ENCODE data around the gene MYO1D. TPM values are rescaled to one million over a fixed set of nuclear protein-coding genes. Genes with fewer than 3 reads are reported as not detected.

MYO1D gene
- polyA plus RNA-seq, 4 donors = 10.3 to 30.6 (median 27.6) TPM

GRCh38 chr17:32497431-32498205 is 379.3 kb downstream of the MYO1D start:
- DNase-seq (ENCODE audit: low read depth in 4 of 4, low spot score in 3 of 4) = no peak

GRCh38 chr17:32496395-32497073 is 380.4 kb downstream of the MYO1D start:
- DNase-seq (ENCODE audit: low read depth in 4 of 4, low spot score in 3 of 4) = no peak

GRCh38 chr17:32495359-32496231 is 381.3 kb downstream of the MYO1D start:
- DNase-seq (ENCODE audit: low read depth in 4 of 4, low spot score in 3 of 4) = no peak

GRCh38 chr17:32494621-32495358 is 382.1 kb downstream of the MYO1D start:
- DNase-seq (ENCODE audit: low read depth in 4 of 4, low spot score in 3 of 4) = no peak

- no peak for DNase-seq (ENCODE audit: low read depth in 4 of 4, low spot score in 3 of 4)
Measured at GRCh38 chr17:32493976-32494513, 382.9 kb downstream of the MYO1D start.

- DNase-seq (ENCODE audit: low read depth in 4 of 4, low spot score in 3 of 4) = no peak
Measured at GRCh38 chr17:32493571-32493970, 383.4 kb downstream of the MYO1D start.

- DNase-seq (ENCODE audit: low read depth in 4 of 4, low spot score in 3 of 4) = no peak
Measured at GRCh38 chr17:32492648-32493289, 384.2 kb downstream of the MYO1D start.

- DNase-seq (ENCODE audit: low read depth in 4 of 4, low spot score in 3 of 4) = no peak
Measured at GRCh38 chr17:32492264-32492589, 384.7 kb downstream of the MYO1D start.

GRCh38 chr17:32491371-32492263 is 385.3 kb downstream of the MYO1D start:
- DNase-seq (ENCODE audit: low read depth in 4 of 4, low spot score in 3 of 4) = no peak

GRCh38 chr17:32490101-32490482 is 386.8 kb downstream of the MYO1D start:
- no peak for DNase-seq (ENCODE audit: low read depth in 4 of 4, low spot score in 3 of 4)

GRCh38 chr17:32489320-32490100 is 387.4 kb downstream of the MYO1D start:
- DNase-seq (ENCODE audit: low read depth in 4 of 4, low spot score in 3 of 4) = no peak

GRCh38 chr17:32488604-32489180 is 388.2 kb downstream of the MYO1D start:
- no peak for DNase-seq (ENCODE audit: low read depth in 4 of 4, low spot score in 3 of 4)

- no peak for DNase-seq (ENCODE audit: low read depth in 4 of 4, low spot score in 3 of 4)
Measured at GRCh38 chr17:32488177-32488542, 388.8 kb downstream of the MYO1D start.

GRCh38 chr17:32487473-32488176 is 389.3 kb downstream of the MYO1D start:
- DNase-seq (ENCODE audit: low read depth in 4 of 4, low spot score in 3 of 4) = no peak

- DNase-seq (ENCODE audit: low read depth in 4 of 4, low spot score in 3 of 4) = no peak
Measured at GRCh38 chr17:32486701-32487472, 390.0 kb downstream of the MYO1D start, which contains the start of gene CDK5R1. CDK5R1 (plus strand) TSS chr17:32486993; CDS start chr17:32487621, 628 bp downstream.

GRCh38 chr17:32486111-32486700 is 390.7 kb downstream of the MYO1D start:
- DNase-seq (ENCODE audit: low read depth in 4 of 4, low spot score in 3 of 4) = peak in 1 of 4 donors; percentile 51

Data from left renal pelvis (tissue), 4 donors.